AG10803 (cell line): ENCODE measurements around the gene RSPRY1.
A peak's percentile ranks its signal among the peaks of the same experiment; 100 is the strongest.

Experiments used
- DNase-seq: peaks from one replicate; pipeline ENCODE4 v3.0.0; 2010; ENCODE audit warnings: low read depth
- H3K4me3 ChIP-seq: 2 replicates; pipeline ENCODE4 v1.5.1; 2011; ENCODE audit warnings: mild to moderate bottlenecking, low read length, control low read depth
- TF ChIP-seq, protein P1 (sequence below): conservative IDR thresholded peaks from 2 replicates; pipeline ENCODE4 v1.5.1; 2011; ENCODE audit warnings: mild to moderate bottlenecking, low read length, control low read depth, inconsistent platforms

Gene RSPRY1

DNA sequence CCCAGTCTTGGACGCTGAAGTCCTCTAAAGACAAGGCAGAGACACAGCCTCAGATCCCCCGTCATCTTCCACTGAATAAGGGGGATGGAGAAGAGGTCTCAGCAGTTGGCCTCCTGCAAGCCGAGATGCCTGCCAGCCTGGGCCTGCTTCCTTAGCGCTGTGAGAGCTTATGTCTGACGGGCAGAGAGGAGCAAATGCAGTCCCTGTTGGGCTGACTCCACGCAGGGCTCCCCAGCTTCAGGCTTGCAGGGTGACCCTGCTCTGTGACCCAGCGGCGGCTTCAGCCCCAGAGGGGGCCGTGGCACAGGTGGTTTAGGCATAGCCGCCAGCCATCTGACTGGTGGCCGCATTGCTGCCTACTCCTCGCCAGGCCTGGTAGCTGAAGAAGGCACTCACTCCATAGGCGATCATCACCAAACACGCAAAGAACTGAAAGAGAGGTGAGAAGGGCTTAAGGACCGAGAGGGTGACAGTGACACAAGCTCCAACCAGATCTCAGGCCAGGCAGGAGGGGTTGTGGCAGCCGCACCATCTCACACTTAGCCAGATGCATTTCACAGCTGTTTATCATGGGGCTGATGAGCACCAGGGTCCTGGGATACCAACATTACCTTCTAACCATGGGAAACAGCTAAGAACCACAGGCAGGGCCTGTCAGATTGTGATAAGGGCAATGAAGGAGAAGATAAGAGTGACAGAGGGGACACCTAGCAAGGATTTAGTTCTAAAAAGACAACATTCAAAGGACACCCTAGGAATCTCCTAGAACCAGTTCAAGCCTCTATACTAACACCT lies 70.7 kb downstream of the RSPRY1 start:
- TF ChIP-seq, protein P1, sequence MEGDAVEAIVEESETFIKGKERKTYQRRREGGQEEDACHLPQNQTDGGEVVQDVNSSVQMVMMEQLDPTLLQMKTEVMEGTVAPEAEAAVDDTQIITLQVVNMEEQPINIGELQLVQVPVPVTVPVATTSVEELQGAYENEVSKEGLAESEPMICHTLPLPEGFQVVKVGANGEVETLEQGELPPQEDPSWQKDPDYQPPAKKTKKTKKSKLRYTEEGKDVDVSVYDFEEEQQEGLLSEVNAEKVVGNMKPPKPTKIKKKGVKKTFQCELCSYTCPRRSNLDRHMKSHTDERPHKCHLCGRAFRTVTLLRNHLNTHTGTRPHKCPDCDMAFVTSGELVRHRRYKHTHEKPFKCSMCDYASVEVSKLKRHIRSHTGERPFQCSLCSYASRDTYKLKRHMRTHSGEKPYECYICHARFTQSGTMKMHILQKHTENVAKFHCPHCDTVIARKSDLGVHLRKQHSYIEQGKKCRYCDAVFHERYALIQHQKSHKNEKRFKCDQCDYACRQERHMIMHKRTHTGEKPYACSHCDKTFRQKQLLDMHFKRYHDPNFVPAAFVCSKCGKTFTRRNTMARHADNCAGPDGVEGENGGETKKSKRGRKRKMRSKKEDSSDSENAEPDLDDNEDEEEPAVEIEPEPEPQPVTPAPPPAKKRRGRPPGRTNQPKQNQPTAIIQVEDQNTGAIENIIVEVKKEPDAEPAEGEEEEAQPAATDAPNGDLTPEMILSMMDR: no peak
- H3K4me3 ChIP-seq: no peak overlapping the region
- no peak for DNase-seq

GRCh38 chr16:57257455-57258070 lies 71.4 kb downstream of the RSPRY1 start:
- TF ChIP-seq, protein P1: no peak
- H3K4me3 ChIP-seq: no peak overlapping the region
- no peak for DNase-seq

- TF ChIP-seq, protein P1: no peak
- no peak for DNase-seq
- H3K4me3 ChIP-seq: no peak overlapping the region
Observed at GRCh38 chr16:57258226-57258909, 72.2 kb downstream of the RSPRY1 start.

DNA sequence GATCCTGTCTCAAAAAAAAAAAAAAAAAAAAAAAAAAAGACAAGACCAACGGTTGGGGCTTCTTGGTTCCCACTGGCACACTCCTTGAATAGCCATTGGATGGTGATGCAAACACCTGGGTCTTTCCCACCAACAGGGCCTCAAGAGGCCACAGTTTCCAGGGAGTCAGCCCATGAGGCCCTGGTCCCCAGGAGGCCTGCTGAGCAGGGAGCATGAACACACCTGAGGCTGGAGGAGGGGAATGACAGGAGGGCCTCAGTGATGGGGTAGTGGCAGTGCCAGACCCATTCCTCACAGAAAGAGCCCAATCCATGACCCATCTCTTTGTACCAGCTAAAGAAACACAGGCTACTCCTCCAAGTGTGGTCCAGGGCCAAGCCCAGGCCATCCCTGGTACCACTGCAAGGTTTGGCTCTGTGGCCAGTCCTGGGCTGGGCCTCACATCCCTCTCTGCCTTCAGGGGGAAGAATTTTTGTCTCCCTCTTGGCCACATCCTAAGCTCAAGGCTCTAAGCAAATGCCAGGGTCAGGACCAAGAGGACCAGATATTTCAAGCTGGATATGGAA lies 72.9 kb downstream of the RSPRY1 start:
- no peak for DNase-seq
- TF ChIP-seq, protein P1: no peak
- H3K4me3 ChIP-seq: no peak overlapping the region

GRCh38 chr16:57260294-57260929 lies 74.3 kb downstream of the RSPRY1 start:
- DNase-seq: peak; percentile 50
- TF ChIP-seq, protein P1: no peak
- no peak overlapping the region for H3K4me3 ChIP-seq

DNA sequence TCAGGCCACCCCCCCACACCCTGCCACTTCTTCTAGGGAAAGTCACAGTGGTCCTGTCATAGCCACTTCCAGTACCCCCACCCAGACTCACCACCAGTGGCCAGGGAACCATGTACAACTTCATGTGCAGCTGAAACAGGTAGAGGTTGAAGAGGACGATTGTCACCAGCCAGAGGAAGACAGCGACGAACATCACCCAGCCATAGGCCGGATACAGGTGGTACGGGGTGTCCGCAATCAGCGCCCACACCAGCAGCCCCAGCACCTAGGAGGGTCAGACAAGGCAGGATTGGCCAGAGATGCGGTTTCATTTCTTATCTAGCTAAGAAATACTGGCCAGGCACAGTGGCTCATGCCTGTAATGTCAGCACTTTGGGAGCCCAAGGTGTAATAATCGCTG lies 75.7 kb downstream of the RSPRY1 start:
- TF ChIP-seq, protein P1: no peak
- no peak overlapping the region for H3K4me3 ChIP-seq
- no peak for DNase-seq
